ENCODE results near the gene DSEL. TPM values are rescaled to one million over a fixed set of nuclear protein-coding genes. Genes with fewer than 3 reads are reported as not detected.

DSEL gene
- total RNA-seq, 1 experiment from 2014 or later = 0.14 TPM

- in situ Hi-C loops (cut with HindIII; ENCODE audit: low sequenced_read_pairs) = no loop called here
- no peak for DNase-seq (ENCODE audit: low spot score)
Measured at GRCh38 chr18:67509741-67510391, 6.7 kb downstream of the DSEL start.

- in situ Hi-C loops (cut with HindIII; ENCODE audit: low sequenced_read_pairs) = no loop called here
- DNase-seq (ENCODE audit: low spot score) = no peak
Measured at GRCh38 chr18:67508146-67508545, 8.4 kb downstream of the DSEL start.

- no peak for DNase-seq (ENCODE audit: low spot score)
- in situ Hi-C loops (cut with HindIII; ENCODE audit: low sequenced_read_pairs) = no loop called here
Measured at GRCh38 chr18:67504739-67505138, 11.8 kb downstream of the DSEL start.

- in situ Hi-C loops (cut with HindIII; ENCODE audit: low sequenced_read_pairs) = no loop called here
- peak; percentile 76 for DNase-seq (ENCODE audit: low spot score)
Measured at GRCh38 chr18:67500522-67501205, 15.9 kb downstream of the DSEL start.

- in situ Hi-C loops (cut with HindIII; ENCODE audit: low sequenced_read_pairs) = no loop called here
- no peak for DNase-seq (ENCODE audit: low spot score)
Measured at GRCh38 chr18:67496469-67496868, 20.1 kb downstream of the DSEL start.

- no peak for DNase-seq (ENCODE audit: low spot score)
- in situ Hi-C loops (cut with HindIII; ENCODE audit: low sequenced_read_pairs) = no loop called here
Measured at GRCh38 chr18:67486534-67486933, 30.0 kb downstream of the DSEL start.

- DNase-seq (ENCODE audit: low spot score) = no peak
- in situ Hi-C loops (cut with HindIII; ENCODE audit: low sequenced_read_pairs) = no loop called here
Measured at GRCh38 chr18:67485655-67486054, 30.9 kb downstream of the DSEL start.

GRCh38 chr18:67484458-67484857 is 32.1 kb downstream of the DSEL start:
- no peak for DNase-seq (ENCODE audit: low spot score)

GRCh38 chr18:67483952-67484351 is 32.6 kb downstream of the DSEL start:
- DNase-seq (ENCODE audit: low spot score) = no peak
- in situ Hi-C loops (cut with HindIII; ENCODE audit: low sequenced_read_pairs) = no loop called here

More at GRCh38 chr18:67484458-67484857, 32.1 kb downstream of the DSEL start:
- in situ Hi-C loops (cut with HindIII; ENCODE audit: low sequenced_read_pairs) = no loop called here

GRCh38 chr18:67483237-67483636 is 33.3 kb downstream of the DSEL start:
- in situ Hi-C loops (cut with HindIII; ENCODE audit: low sequenced_read_pairs) = no loop called here
- DNase-seq (ENCODE audit: low spot score) = peak; percentile 52

- in situ Hi-C loops (cut with HindIII; ENCODE audit: low sequenced_read_pairs) = no loop called here
- no peak for DNase-seq (ENCODE audit: low spot score)
Measured at GRCh38 chr18:67478249-67478648, 38.3 kb downstream of the DSEL start.

- in situ Hi-C loops (cut with HindIII; ENCODE audit: low sequenced_read_pairs) = no loop called here
Measured at GRCh38 chr18:67477522-67477921, 39.0 kb downstream of the DSEL start.

GRCh38 chr18:67476585-67476984 is 39.9 kb downstream of the DSEL start:
- DNase-seq (ENCODE audit: low spot score) = no peak
- in situ Hi-C loops (cut with HindIII; ENCODE audit: low sequenced_read_pairs) = no loop called here

More at GRCh38 chr18:67477522-67477921, 39.0 kb downstream of the DSEL start:
- no peak for DNase-seq (ENCODE audit: low spot score)

GRCh38 chr18:67475673-67476072 is 40.8 kb downstream of the DSEL start:
- in situ Hi-C loops (cut with HindIII; ENCODE audit: low sequenced_read_pairs) = no loop called here
- DNase-seq (ENCODE audit: low spot score) = no peak

- in situ Hi-C loops (cut with HindIII; ENCODE audit: low sequenced_read_pairs) = no loop called here
- DNase-seq (ENCODE audit: low spot score) = no peak
Measured at GRCh38 chr18:67468038-67468437, 48.5 kb downstream of the DSEL start.

GRCh38 chr18:67467188-67467587 is 49.3 kb downstream of the DSEL start:
- in situ Hi-C loops (cut with HindIII; ENCODE audit: low sequenced_read_pairs) = no loop called here
- peak; percentile 8 for DNase-seq (ENCODE audit: low spot score)

GRCh38 chr18:67464499-67464898 is 52.0 kb downstream of the DSEL start:
- no peak for DNase-seq (ENCODE audit: low spot score)

GRCh38 chr18:67463829-67464228 is 52.7 kb downstream of the DSEL start:
- in situ Hi-C loops (cut with HindIII; ENCODE audit: low sequenced_read_pairs) = no loop called here
- no peak for DNase-seq (ENCODE audit: low spot score)

More at GRCh38 chr18:67464499-67464898, 52.0 kb downstream of the DSEL start:
- in situ Hi-C loops (cut with HindIII; ENCODE audit: low sequenced_read_pairs) = no loop called here

- in situ Hi-C loops (cut with HindIII; ENCODE audit: low sequenced_read_pairs) = no loop called here
Measured at GRCh38 chr18:67456711-67457110, 59.8 kb downstream of the DSEL start.

More at GRCh38 chr18:67456711-67457110, 59.8 kb downstream of the DSEL start:
- DNase-seq (ENCODE audit: low spot score) = no peak
